VCaP (cell line): ENCODE measurements around the gene RNLS.

Source experiments
- H3K27ac ChIP-seq: fragments of 450-650 bp; 2 replicates; pipeline ENCODE4 v1.5.1; 2017
- TF ChIP-seq, protein P1 (sequence below): fragments of 450-650 bp; conservative IDR thresholded peaks from 2 replicates; pipeline ENCODE4 v1.5.1; 2017; ENCODE audit warnings: mild to moderate bottlenecking, moderate library complexity

The RNLS gene

GRCh38 chr10:88417387-88418030, 165.6 kb downstream of the RNLS start:
- H3K27ac ChIP-seq, result no peak overlapping the region
- TF ChIP-seq, protein P1, sequence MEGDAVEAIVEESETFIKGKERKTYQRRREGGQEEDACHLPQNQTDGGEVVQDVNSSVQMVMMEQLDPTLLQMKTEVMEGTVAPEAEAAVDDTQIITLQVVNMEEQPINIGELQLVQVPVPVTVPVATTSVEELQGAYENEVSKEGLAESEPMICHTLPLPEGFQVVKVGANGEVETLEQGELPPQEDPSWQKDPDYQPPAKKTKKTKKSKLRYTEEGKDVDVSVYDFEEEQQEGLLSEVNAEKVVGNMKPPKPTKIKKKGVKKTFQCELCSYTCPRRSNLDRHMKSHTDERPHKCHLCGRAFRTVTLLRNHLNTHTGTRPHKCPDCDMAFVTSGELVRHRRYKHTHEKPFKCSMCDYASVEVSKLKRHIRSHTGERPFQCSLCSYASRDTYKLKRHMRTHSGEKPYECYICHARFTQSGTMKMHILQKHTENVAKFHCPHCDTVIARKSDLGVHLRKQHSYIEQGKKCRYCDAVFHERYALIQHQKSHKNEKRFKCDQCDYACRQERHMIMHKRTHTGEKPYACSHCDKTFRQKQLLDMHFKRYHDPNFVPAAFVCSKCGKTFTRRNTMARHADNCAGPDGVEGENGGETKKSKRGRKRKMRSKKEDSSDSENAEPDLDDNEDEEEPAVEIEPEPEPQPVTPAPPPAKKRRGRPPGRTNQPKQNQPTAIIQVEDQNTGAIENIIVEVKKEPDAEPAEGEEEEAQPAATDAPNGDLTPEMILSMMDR, result no peak

GRCh38 chr10:88416801-88417200, 166.3 kb downstream of the RNLS start:
- TF ChIP-seq, protein P1, result no peak

DNA sequence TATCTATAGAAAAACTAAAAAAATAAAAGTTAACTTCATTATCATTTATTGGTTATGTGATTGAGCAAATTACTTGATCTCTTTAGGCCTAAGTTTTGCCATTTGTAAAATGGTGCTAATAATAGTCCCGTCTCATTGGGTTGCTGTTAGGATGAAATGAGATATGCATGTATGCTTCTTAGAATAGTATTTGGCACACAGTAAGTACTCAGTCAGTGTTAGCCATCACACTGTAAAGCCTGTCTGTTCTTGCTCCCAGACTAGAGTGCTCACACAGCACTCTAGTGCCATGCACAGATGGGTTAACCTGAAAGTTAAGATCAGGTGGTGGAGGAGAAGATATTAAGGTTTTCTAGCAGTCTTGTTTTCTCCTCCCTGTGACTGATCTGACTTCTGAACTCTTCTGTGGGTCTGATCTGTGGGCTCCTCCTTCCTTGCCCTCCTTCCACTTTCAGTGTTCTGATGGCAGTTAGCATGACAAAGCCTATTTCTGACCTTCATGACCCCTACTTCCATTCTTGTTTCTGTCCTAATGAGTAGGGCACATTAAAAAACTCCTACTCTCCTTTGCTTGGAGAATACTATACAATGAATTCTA, 167.5 kb downstream of the RNLS start:
- TF ChIP-seq, protein P1, result no peak
- no peak overlapping the region for H3K27ac ChIP-seq

More at GRCh38 chr10:88416801-88417200, 166.3 kb downstream of the RNLS start:
- H3K27ac ChIP-seq, result no peak overlapping the region

DNA sequence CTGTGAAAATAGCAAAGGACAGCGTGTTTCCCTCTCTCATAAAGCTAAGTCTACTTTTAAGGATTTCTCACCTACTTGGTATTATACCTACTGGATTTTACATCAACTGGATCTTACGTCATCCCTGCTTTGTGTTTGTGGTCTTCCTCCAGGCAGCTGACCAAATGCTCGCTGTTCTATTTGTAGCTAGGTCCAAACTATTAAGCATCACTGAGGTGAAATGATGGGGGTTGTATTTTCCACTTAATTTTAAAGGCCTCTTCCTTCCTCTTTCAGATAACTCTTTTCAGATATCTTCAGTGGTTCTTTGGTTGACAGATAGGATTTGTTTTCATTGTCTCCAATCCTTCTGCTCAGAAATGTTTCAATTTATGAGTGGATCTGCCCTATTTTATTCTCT, 169.7 kb downstream of the RNLS start:
- TF ChIP-seq, protein P1, result no peak
- no peak overlapping the region for H3K27ac ChIP-seq

GRCh38 chr10:88411772-88412349, 171.3 kb downstream of the RNLS start:
- TF ChIP-seq, protein P1, result no peak
- no peak overlapping the region for H3K27ac ChIP-seq

DNA sequence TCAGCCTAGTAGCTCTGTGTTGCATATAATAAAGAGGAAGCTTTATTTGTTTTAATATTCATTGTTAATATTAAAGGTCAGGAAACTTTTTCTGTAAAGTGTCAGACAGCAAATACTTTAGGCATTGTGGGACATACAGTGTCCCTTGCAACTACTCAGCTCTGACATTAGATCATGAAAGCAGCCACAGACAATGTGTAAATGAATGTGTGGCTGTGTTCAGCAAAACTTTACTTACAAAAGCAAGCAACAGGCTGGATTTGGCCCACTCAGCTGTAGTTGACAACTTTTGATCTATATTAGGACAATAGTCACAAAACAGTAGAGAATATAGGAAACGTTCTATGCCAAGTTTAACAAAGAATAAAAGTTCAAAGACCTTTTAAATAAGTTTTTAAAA, 173.3 kb downstream of the RNLS start:
- TF ChIP-seq, protein P1, result no peak
- H3K27ac ChIP-seq, result no peak overlapping the region

DNA sequence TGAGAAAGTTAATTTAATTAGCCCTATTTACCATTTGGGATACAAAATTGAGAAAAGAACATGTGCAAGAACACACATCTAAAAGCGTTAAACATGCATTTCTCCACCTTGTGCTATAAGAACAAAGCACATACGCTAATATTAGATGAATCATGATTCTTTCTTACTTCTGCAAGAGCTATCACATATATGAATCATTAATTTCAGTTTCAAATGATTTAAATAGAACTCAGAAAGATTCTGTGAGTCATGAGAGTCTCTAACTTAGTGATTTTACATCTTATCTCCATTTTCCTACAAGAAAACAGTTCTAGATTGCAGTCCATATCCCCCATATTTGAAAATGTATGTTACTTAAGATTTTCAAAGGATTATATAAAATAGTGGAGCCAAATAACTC, 173.9 kb downstream of the RNLS start:
- no peak overlapping the region for H3K27ac ChIP-seq
- TF ChIP-seq, protein P1, result no peak
